Measurements from ENCODE around the gene COMT.
A peak's percentile ranks its signal among the peaks of the same experiment; 100 is the strongest.

COMT gene

GRCh38 chr22:19984201-19984753 lies 42.7 kb downstream of the COMT start:
- DNase-seq: no peak

- no peak for DNase-seq
Observed at GRCh38 chr22:19984851-19985811, 43.6 kb downstream of the COMT start.

GRCh38 chr22:19986011-19986409 lies 44.4 kb downstream of the COMT start:
- no peak for DNase-seq

DNA sequence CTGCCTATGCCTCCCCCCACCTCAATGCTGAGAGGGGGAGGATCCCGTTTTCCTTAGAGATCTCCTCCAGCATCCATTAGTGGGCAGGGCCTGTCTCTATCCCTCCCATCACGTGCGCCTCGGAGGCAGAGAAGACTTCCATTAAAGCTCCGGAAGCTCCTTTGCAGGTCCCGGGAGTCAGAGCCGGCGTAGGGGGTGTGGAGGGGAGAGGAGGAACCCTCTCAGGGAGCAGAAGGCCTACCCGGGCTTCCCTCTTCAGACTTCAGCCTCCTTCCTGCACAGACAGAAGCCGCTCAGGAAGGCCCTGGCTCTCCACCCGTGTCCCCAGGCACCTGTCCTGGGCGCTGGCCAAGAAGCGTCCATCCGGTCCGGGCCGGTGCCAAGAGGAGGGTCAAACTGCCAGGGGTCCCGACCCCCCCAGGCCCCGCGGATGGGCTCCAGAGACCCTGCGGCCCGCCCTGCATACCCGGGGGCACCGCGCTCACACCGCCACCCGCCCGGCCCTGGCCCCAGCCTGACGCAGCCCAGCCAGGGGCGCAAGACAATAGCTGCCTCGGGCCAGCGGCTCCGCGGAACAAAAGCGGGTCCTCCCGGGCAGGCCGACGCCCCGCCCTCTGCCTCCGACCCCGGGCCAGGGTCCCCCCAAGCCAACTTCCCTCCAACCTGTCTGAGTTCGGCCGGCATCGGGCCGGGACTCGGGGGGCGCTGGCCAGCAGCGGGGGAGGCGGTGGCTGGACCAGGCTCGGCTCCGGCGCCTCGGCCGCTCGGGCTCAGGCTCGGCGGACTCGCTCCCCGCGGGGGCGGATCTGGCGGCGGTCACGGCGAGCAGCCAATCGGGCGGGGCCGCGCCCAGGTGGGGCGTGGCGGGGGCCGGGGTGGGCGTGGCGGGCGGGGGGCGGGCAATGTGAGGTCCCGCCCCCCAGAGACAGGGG lies 45.1 kb downstream of the COMT start:
- peak; percentile 61 for DNase-seq

GRCh38 chr22:19987394-19988306 lies 46.1 kb downstream of the COMT start:
- DNase-seq: no peak

DNA sequence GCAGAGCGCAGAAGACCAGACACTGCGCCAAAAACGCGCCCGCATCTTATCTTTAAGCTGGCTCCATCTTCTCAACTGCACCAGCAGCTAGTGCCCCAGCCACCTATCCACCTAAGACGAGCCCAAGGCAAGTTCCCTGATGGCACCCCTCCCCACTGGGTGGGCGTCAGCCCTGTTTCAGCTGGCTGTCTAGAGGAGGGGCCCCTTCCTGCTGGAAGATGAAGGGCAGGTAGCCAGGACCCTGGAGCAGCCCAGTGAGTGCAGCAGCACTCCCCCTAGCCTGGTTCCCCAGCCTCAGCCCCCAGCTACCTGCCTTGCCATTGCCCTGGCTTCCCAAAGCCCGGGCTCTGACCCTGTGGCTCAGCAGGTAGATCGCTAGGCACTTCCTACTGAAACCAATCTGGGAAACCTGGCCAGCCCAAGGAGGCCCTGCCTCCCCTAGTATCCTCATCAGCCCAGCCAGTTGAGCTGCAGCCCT lies 46.8 kb downstream of the COMT start:
- no peak for DNase-seq

- no peak for DNase-seq
Observed at GRCh38 chr22:19988965-19989724, 47.6 kb downstream of the COMT start.

GRCh38 chr22:19989725-19990067 lies 48.1 kb downstream of the COMT start:
- no peak for DNase-seq

- no peak for DNase-seq
Observed at GRCh38 chr22:19990188-19990587, 48.6 kb downstream of the COMT start.

GRCh38 chr22:19990609-19991394 lies 49.2 kb downstream of the COMT start:
- no peak for DNase-seq

GRCh38 chr22:19991395-19991644 lies 49.7 kb downstream of the COMT start:
- no peak for DNase-seq

- DNase-seq: no peak
Observed at GRCh38 chr22:19991645-19992451, 50.3 kb downstream of the COMT start.

DNA sequence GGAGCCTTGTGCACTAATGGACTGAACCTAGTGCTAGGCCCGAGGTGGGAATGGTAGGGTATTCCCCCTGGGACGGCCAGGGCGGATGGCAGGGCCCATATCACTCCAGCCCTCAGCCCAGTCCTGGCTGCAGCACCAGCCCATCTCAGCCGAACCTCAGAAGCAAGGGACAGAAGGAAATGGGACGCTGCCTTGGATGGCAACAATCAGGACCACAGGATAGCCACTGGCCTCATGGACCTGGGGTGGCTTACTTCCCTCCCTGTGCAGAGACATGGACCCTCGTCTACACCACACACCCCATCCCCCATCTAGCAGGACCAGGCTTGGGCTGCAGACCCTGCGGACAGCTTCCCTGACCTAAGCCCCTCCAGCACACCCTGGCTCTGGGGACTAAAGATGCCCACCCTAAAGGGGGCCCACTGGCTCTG lies 50.9 kb downstream of the COMT start:
- DNase-seq: no peak

DNA sequence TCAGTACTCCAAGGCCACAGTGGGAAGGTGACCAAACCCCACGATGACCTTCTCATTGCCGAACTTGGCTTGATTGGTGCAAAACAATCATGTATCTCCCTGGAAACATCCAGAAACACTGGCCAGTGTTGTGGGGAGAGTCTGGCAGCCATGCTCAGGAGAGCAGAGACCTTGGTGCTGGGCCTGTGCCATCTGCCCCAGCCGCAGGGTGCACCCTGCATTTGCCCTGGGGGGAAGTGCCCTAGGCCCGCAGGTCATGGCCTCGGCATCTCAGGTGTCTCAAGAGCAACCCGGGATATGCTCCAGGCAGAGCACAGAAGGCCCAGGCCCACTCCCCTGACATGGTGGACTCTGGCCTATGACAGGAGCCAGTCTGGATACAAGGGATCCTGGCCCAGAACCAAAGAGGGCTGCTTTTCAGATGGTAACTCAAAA lies 51.4 kb downstream of the COMT start:
- no peak for DNase-seq

DNA sequence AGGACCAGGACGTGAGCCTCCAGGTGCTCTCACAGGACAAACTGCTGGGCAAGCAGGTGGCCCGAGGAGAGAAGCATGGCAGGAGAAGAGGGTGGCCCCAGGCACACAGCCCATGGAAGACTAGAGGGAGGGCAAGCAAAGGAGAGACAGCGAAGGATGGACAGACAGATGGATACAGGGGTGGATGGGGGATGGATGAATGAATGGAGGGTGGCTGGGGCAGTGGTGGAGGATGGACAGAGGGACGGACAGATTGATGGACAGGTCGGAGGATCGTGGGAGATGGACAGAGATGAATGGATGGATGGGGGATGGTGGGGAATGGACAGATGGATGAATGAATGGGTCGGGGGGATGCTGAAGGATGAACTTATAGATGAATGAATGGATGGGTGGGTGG lies 52.4 kb downstream of the COMT start:
- no peak for DNase-seq

GRCh38 chr22:19994851-19995610 lies 53.5 kb downstream of the COMT start:
- no peak for DNase-seq

DNA sequence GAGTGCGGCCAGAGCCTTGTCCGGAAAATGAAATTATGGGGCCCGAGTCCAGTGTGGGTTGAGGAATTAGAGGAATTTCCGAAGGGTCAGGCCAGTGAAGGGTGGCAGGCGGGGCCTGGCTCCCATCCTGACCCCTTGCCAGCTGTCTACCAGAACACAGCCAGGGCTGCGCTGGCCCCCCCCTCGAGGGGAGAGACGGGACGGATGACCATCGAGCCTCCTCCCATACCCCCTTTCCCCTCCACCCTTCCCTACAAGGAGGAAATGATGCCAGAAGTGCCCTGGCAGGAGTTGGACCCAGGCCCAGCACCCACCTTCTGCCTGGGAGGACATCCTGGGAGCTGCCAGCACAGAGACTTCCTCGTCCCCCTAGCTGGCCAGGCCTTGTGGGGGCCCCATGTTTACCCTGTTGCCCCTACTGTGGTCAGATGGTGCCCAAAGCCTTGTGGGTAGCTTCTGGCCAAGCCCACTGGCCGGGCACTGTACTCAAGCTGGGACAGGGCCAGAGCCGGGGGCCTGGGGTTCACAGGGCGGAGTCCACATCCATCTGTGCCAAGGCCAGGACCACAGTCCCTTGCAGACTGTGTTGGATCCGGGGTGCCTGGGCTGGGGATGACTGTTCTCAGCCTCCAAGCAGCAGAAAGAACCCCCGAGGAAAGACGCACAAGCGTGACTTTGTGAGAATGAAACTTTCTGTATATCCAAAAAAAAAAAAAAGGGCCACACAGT lies 54.2 kb downstream of the COMT start:
- no peak for DNase-seq

DNA sequence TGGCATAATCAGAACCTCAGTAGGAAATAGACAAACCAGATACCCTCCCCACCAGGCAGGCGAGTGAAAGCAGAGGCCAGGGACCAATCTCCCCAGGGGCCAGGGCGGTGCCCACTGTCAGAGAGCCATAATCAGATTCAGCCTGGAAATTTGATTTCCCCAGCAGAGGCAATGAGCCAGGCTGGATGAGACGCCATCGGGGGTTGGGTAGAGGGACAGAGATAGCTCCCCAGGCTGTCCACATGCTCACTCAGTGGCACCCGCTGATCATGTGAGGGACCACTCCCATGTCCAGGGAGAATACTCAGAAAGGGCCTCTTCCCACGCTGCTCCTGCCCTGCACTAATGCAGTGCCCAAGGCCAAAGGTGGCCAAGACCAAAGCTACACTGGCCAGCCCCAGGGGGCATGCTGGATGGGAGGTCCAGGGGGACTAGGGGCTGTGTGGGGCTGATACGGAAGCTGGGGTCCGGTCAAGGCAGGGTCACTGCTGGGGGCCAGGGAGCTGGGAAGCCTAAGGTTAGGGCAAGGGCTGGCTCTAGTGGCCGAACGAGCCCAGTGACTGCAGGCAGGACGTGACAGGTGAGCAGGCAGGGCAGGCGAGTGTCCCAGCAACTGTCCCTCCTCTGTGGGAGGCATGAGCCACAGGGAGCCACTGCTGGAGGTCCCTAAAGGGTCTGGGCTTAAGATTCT lies 55.3 kb downstream of the COMT start:
- DNase-seq: no peak

Measured in stimulated activated CD4-positive, alpha-beta T cell treated with anti-CD3 and anti-CD28 coated beads, Interleukin-4, amount 100 ng/mL, for 24 hours (primary cell).